ENCODE results near the gene BLOC1S4. TPM values are rescaled to one million over a fixed set of nuclear protein-coding genes. Genes with fewer than 3 reads are reported as not detected.
A peak's percentile ranks its signal among the peaks of the same experiment; 100 is the strongest.
"Not testable (repeated sequence)": the region's sequence is repeated elsewhere in the genome, so short reads cannot be mapped to it uniquely, and the experiment has no call there.

BLOC1S4 gene
- total RNA-seq, 1 experiment from 2014 or later = 18.2 TPM

DNA sequence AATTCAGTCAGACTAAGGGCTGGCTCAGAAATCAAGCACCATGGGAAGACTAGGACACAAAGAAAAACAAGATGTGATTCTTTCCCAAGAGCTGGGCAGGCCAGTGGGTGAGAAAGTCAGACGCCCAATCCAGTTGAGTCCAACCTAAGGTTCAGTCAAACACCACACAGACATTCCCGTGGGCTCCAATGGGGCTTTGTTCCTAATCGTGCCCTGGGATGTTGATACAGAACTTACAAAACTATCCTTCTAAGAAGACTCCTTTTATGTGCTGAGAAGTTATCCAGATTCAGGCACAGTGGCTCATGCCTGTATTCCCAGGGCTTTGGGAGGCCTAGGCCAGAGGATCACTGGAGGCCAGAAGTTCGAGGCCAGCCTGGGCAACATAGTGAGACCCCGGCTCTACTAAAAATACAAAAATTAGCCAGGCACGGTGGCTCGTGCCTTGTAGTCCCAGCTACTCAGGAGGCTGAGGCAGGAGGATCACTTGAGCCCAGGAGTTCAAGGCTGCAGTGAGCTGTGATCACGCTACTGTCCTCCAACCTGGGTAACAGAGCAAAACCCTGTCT is 3.7 kb downstream of the BLOC1S4 start:
- Histone ChIP-seq H3K4me3 (no peak overlapping the region), H3K27me3 (no peaks in the 10 kb centered on the region), H3K27ac (no peak overlapping the region), H3K9me3 (replicated peaks) (no peaks in the 10 kb centered on the region), H3K36me3 (no peaks in the 10 kb centered on the region), H3K4me1 (peaks cover 10% of the 10 kb centered on the region)
- no peak for DNase-seq

DNA sequence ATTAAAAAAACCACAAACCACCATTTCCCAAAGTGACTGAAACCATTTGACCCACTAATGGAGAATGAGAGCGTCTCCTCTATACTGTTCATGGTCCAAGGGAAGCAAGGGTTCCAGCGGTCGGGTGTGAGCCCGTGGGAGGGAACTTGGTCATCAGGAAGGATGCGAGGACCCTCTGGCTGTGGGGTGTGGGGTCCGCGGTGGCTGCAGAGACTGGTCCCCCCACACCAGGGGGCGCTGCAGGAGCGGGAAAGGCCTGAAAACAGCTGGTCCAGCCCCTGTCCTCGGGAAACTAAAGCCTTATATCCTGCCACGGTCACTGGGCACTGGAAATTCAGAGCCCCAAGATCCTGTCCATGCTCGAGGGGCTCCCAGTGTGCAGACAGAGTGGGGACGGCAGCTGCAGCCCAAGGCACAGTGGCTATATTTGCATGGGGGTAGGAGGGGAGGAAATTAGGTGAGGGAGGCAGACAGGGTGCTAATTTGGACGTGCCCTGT is 4.3 kb downstream of the BLOC1S4 start:
- Histone ChIP-seq H3K27me3 (no peaks in the 10 kb centered on the region), H3K27ac (no peak overlapping the region), H3K36me3 (no peaks in the 10 kb centered on the region), H3K4me3 (no peak overlapping the region), H3K9me3 (replicated peaks) (no peaks in the 10 kb centered on the region), H3K4me1 (peaks cover 10% of the 10 kb centered on the region)
- DNase-seq = peak; percentile 90 to 93

DNA sequence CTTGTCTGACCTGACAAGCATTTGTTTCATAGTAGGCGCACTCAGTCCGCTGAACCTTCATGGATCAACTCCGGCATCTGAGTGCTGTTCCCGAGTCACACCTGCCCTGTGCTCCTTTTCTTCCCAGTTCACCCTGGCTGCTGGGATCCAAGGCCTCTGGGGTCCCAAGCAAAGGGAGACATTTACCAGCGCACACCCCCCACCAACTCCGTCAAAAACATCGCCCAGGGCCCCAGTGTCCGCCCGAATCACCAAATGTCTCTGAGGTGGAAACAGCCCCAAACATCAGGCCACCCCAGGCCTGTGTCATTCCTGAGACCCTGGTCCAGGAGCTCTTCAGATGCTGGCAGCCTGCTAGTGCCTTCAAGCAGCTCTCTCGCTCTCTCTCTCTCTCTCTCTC is 5.1 kb downstream of the BLOC1S4 start:
- H3K27ac ChIP-seq = no peak overlapping the region
- no peak for DNase-seq
- H3K27me3 ChIP-seq = no peaks in the 10 kb centered on the region
- peaks cover 10% of the 10 kb centered on the region for H3K4me1 ChIP-seq
- H3K36me3 ChIP-seq = no peaks in the 10 kb centered on the region
- no peak overlapping the region for H3K4me3 ChIP-seq
- H3K9me3 ChIP-seq (replicated peaks) = no peaks in the 10 kb centered on the region

DNA sequence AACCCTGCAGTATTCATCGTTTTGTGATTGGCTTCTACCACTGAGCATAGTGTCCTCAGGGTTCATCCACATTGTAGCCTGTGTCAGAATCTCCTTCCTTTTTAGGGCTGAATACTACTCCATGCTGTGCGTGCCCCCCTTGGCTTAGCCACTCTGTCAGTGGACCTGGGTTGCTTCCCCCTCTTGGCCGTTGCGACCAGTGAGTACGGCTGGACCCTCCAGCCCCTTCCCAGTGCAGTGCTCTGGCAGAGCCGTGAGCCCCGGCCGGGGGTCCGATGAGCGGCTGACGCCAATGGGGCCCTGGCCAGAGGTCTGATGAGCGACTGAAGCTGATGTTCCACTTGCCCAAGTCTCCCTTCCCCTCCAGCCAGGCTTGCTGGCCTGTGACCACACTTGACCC is 6.9 kb downstream of the BLOC1S4 start:
- Histone ChIP-seq H3K27ac (no peak overlapping the region), H3K27me3 (no peaks in the 10 kb centered on the region)

DNA sequence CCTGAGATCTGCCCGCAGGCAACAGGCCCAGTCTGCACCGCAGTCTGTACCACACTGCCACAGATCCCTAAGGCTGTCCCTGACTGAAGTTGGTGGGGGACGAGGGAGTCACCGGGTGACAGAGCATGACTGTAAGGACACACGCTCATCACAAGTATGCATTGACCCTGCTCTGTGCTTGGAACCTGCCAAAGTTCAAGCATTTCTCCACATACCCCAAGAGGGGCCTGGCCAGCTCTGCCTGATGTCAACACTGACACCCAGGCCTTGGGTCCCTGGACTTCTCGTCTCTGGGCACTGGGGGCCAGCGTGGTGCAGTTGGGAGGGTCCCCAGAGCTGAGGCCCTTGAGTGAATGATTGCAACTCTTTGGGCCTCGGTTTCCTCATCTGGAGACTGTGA is 7.9 kb downstream of the BLOC1S4 start:
- Histone ChIP-seq H3K4me1 (peaks cover 12% of the 10 kb centered on the region; the same call in 1 of the 2 replicates), H3K27me3 (no peaks in the 10 kb centered on the region), H3K27ac (no peak overlapping the region), H3K36me3 (no peaks in the 10 kb centered on the region), H3K9me3 (replicated peaks) (no peaks in the 10 kb centered on the region), H3K4me3 (no peak overlapping the region)
- no peak for DNase-seq

More for the DNA sequence above, 6.9 kb downstream of the BLOC1S4 start:
- Histone ChIP-seq H3K4me3 (no peak overlapping the region), H3K4me1 (peaks cover 10% of the 10 kb centered on the region; the same call in 1 of the 2 replicates), H3K36me3 (no peaks in the 10 kb centered on the region), H3K9me3 (replicated peaks) (no peaks in the 10 kb centered on the region)
- no peak for DNase-seq

DNA sequence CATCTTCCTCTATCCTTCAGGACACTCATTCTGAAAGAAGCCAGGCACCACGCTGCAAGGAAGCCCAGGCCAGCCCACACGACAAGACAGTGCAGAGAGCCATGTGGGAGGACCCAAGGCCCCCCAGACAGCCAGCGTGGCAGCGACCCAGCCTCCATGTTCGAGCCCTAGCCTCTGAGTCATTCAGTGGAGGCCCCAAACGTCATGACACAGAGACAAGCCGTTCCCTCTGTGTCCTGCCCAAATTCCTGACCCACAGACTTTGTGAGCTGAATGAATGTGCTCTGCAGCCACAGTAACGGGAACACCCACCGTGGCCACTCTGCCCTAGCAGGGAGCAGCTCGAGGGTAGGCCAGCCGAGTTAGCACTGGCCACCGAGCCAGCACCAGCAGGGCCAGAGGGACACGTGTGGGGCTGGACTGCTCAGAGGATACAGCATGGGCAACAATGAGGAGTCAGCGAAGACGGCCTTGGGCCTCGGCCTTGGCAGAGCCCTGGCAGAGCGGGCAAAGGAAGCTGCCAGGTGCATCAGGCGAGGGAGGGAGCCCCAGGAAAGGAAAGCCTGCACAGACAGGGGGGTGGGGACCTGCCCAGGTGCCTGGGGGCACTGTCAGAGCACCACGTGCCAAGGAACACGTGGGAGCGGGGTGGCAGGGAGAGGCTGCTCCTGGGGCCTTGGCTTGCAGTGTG is 8.6 kb downstream of the BLOC1S4 start:
- no peaks in the 10 kb centered on the region for H3K36me3 ChIP-seq
- no peaks in the 10 kb centered on the region for H3K9me3 ChIP-seq (replicated peaks)
- no peak for DNase-seq
- H3K4me3 ChIP-seq = no peak overlapping the region
- H3K27ac ChIP-seq = no peak overlapping the region
- H3K4me1 ChIP-seq = peaks cover 12% of the 10 kb centered on the region; the same call in 1 of the 2 replicates
- H3K27me3 ChIP-seq = no peaks in the 10 kb centered on the region

DNA sequence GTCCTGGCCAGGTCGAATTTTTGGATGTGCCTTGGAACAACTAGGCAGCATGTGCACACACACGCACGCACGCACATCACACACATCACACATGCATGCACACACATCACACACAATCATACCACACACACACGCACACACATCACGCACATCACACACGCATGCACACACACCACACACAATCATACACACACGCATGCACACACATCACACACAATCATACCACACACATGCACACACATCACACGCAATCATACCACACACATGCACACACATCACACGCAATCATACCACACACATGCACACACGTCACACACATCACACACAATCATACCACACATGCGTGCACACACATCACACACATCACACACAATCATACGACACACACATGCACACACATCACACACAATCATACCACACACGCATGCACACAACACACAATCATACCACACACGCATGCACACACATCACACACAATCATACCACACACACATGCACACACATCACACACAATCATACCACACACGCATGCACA is 9.5 kb downstream of the BLOC1S4 start:
- H3K27me3 ChIP-seq; H3K36me3 ChIP-seq; DNase-seq; H3K27ac ChIP-seq; H3K4me3 ChIP-seq; H3K9me3 ChIP-seq (replicated peaks): not testable (repeated sequence)
- H3K4me1 ChIP-seq = peaks cover 10% of the 10 kb centered on the region; the same call in 1 of the 2 replicates

DNA sequence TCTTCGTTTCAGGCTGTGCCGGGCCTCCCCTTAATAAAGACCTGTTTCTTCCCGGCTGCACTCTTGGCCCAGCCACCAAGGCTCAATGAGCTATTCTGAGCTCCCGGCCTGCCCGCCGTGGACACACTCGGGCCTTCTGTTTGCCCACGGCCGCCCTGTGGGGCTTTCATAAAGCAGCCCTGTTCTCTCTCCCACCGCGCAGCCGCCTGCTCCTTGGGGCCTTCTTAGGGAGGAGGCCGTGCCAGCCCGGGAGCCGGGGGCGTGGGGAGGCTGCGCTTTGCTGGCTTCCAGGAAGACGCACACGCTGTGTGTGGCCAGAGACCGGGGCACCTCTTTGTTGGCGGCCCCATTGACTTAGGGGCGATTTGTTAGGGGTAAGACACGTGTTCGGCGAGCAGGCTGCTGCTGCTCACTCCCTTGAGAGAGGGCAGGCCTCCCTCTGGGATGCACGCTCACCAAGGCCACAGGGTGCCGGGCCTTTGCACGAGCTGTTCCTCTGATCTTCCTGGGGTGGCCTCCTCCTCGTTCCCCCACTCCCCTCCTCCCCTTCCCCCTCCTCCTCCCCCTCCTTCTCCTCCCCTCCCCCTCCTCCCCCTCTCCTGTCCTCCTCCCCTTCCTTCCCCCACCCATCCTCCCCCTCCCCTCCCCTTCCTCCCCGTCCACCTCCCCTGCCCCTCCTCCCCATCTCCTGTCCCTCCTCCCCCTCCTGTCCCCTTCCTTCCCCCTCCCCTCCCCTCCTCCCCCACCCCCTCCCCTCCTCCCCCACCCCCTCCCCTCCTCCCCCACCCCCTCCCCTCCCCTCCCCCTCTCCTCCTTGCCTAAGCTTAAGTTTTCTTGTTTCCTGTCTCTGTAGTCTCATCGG is 11.3 kb downstream of the BLOC1S4 start:
- no peaks in the 10 kb centered on the region for H3K36me3 ChIP-seq
- peak overlapping the region; percentile 50 for H3K4me3 ChIP-seq
- peaks cover 6% of the 10 kb centered on the region; the same call in 1 of the 2 replicates for H3K4me1 ChIP-seq
- no peaks in the 10 kb centered on the region for H3K27me3 ChIP-seq
- peak overlapping the region; percentile 58 for H3K27ac ChIP-seq
- no peaks in the 10 kb centered on the region for H3K9me3 ChIP-seq (replicated peaks)
- peak; percentile 91 to 92 for DNase-seq

DNA sequence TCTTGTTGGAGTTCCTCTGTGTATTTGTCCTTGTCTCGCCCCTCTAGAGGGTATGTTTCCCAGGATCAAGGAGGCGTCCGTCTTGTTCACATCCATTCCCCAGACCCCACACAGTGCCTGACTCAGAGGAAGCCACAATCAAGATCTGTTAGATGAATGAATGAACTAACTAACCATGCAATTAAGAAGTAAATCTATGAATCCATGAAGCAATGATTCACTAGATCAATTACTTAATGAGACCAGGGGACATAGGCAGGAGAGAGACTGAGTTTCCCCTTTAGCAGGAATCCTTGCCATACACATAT is 11.9 kb downstream of the BLOC1S4 start:
- Histone ChIP-seq H3K9me3 (replicated peaks) (no peaks in the 10 kb centered on the region), H3K4me3 (no peak overlapping the region), H3K4me1 (peaks cover 12% of the 10 kb centered on the region; the same call in 1 of the 2 replicates), H3K27ac (no peak overlapping the region), H3K27me3 (no peaks in the 10 kb centered on the region), H3K36me3 (no peaks in the 10 kb centered on the region)
- DNase-seq = peak in 1 of 2 experiments; percentile 53

DNA sequence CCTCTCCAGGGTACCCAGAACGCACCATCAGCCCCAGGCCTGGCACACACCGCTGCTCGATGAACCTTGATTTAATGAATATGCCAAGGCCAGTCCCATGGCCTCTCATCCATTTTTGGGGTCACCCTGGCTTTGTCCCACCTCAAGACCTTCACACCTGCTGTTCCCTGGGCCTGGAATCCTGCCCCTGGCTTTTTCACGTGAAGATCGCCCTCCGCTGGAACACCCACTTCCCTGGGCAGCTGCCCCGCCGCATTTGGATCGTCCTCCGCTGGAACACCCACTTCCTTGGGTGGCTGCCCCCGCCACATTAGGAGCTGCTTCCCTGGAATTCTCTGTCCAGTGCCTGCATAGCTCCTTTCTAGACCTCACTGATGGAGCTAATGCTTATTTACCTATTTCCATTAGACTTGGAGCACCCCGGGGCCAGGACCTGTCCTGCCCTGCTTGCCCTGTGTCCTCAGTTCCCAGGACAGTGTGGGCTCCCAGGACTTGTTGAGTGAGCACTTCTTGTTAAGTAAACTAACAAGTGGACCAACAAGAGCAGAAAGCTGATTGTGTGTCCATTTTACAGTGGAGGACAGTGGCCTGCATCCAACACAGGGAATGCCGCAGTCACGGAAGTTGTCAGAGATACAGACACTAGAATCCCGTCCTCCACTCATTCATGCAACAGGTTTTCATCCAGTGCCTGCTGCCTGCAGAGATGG is 12.5 kb downstream of the BLOC1S4 start:
- Histone ChIP-seq H3K4me1 (peaks cover 13% of the 10 kb centered on the region; the same call in 1 of the 2 replicates), H3K27ac (no peak overlapping the region), H3K9me3 (replicated peaks) (no peaks in the 10 kb centered on the region), H3K27me3 (no peaks in the 10 kb centered on the region), H3K4me3 (no peak overlapping the region), H3K36me3 (no peaks in the 10 kb centered on the region)
- no peak for DNase-seq

DNA sequence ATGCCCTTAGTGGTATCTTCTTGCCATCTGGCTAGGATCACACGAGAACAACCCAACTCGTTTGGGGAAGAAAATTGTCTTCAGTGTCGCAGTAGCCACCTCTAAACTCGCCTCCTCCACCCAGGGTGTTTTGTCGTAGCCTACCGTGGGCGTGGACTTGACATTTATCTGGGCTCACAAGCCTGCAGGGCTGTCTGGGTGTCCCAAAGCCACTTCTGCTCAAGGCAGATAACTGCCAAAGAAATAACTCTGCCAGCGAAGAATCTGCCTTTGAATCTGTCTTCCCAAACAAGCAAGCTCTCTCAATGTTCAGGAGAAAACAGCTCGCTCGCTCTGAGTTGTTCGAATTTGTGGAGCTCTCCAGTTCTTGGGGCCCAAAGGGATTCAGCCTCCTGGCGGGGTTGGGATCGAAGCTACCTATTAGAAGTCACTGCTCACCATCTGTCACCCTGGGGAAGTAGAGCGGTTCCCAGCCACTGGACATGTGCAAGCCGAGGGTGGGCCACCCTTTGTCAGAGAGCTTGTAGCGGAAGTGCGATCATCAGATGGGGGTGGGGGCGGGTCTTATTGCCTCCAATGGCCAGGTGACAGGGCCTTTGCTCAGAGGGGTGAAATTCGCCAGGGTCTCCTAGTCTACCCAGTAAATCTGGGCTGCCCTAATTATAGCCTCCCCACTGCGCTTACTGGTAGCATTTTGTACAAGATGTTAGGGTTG is 14.8 kb downstream of the BLOC1S4 start:
- no peaks in the 10 kb centered on the region for H3K9me3 ChIP-seq (replicated peaks)
- H3K27me3 ChIP-seq = no peaks in the 10 kb centered on the region
- DNase-seq = no peak
- H3K4me1 ChIP-seq = peaks cover 13% of the 10 kb centered on the region; the same call in 1 of the 2 replicates
- H3K27ac ChIP-seq = no peak overlapping the region
- no peaks in the 10 kb centered on the region for H3K36me3 ChIP-seq
- no peak overlapping the region for H3K4me3 ChIP-seq

DNA sequence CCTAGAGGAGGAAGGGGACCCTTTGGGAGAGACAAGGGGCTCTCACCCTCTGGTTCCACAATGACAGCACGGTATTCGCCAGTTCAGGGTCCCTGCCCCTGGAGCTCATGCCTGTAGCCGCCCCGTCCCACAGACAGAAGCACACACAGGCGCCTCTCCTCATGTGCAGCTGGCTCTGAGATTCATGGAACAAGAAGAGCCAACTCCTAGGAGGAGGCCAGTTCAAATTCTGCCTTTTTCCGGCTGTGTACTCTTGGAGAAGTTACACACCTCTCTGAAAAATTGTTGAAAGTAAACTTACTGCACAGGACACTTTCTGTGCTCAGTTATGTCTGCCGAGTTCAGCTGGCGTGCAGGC is 15.3 kb downstream of the BLOC1S4 start:
- no peak overlapping the region for H3K4me3 ChIP-seq
- DNase-seq = no peak
- H3K9me3 ChIP-seq (replicated peaks) = no peaks in the 10 kb centered on the region
- H3K4me1 ChIP-seq = peaks cover 13% of the 10 kb centered on the region; the same call in 1 of the 2 replicates
- no peak overlapping the region for H3K27ac ChIP-seq
- no peaks in the 10 kb centered on the region for H3K36me3 ChIP-seq
- no peaks in the 10 kb centered on the region for H3K27me3 ChIP-seq

DNA sequence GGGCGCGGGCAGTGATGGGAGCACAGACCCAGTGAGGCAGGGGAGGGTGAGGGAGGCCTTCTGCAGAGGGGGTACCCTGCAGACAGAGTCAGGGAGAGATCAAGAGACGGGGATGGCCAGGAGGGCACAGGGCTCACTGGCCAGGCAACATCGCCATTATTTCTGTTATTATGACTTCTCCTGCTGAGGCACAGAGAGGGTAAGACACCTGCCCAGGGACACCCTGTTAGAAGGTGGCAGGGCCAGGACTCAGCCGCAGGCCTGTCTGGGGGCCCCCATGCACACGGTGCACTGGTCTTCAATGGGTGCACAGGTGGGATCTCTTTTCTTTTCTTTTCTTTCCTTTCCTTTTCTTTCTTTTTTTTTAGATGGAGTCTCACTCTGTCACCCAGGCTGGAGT is 15.8 kb downstream of the BLOC1S4 start:
- Histone ChIP-seq H3K4me1 (peaks cover 11% of the 10 kb centered on the region; the same call in 1 of the 2 replicates), H3K27ac (no peak overlapping the region), H3K36me3 (no peaks in the 10 kb centered on the region), H3K27me3 (no peaks in the 10 kb centered on the region), H3K9me3 (replicated peaks) (no peaks in the 10 kb centered on the region), H3K4me3 (no peak overlapping the region)
- DNase-seq = no peak

Measured in SJCRH30 (cell line).